PFSK-1 (cell line): ENCODE measurements around the gene MED12.

ENCODE experiments used
- FOXP2 ChIP-seq: optimal IDR thresholded peaks from 2 replicates; pipeline ENCODE3; 2011; ENCODE audit warnings: borderline replicate concordance, control low read depth, inconsistent platforms; ENCODE audit not compliant: insufficient read depth; ENCODE audit errors: extremely low read length, extremely low read depth
- POLR2AphosphoS5 ChIP-seq: IDR thresholded peaks from 2 replicates; pipeline ENCODE4 v1.6.1; 2012; ENCODE audit warnings: low read depth, mild to moderate bottlenecking, control low read depth, low read length, moderate library complexity
- REST ChIP-seq, 2 experiments: IDR thresholded peaks; 2 replicates each; pipeline versions ENCODE4 v1.6.1 to v1.8.0; 2011 to 2012; ENCODE audit warnings: low read depth in 2 of 2, low read length in 2 of 2, control low read depth in 1 of 2, inconsistent platforms in 1 of 2, mild to moderate bottlenecking in 1 of 2, moderate library complexity in 1 of 2; ENCODE audit not compliant: insufficient read depth in 1 of 2
- SIN3A ChIP-seq: IDR thresholded peaks from 2 replicates; pipeline ENCODE4 v1.6.1; 2012; ENCODE audit warnings: mild to moderate bottlenecking, low read length, moderate library complexity, borderline replicate concordance; ENCODE audit not compliant: insufficient read depth
- TAF1 ChIP-seq: IDR thresholded peaks from 2 replicates; pipeline ENCODE4 v1.6.1; 2012; ENCODE audit warnings: low read length, control low read depth, borderline replicate concordance; ENCODE audit not compliant: insufficient read depth

MED12 gene

GRCh38 chrX:71154196-71154595, 35.8 kb downstream of the MED12 start:
- no peak for TF ChIP-seq FOXP2
- no peak for TF ChIP-seq POLR2AphosphoS5
- no peak for TF ChIP-seq TAF1
- no peak for TF ChIP-seq SIN3A
- no peak for TF ChIP-seq REST (IDR thresholded peaks at IDR 0.05; ENCODE audit: insufficient read depth in 1 of 2, low read depth in 2 of 2, low read length in 2 of 2)

GRCh38 chrX:71154641-71155040, 36.2 kb downstream of the MED12 start:
- TF ChIP-seq REST (IDR thresholded peaks at IDR 0.05; ENCODE audit: insufficient read depth in 1 of 2, low read depth in 2 of 2, low read length in 2 of 2) (no peak), POLR2AphosphoS5 (no peak), TAF1 (no peak), SIN3A (no peak), FOXP2 (no peak)

GRCh38 chrX:71158603-71159002, 40.2 kb downstream of the MED12 start:
- TF ChIP-seq TAF1, result no peak
- TF ChIP-seq REST (IDR thresholded peaks at IDR 0.05; ENCODE audit: insufficient read depth in 1 of 2, low read depth in 2 of 2, low read length in 2 of 2), result no peak
- TF ChIP-seq POLR2AphosphoS5, result no peak

- TF ChIP-seq TAF1 (no peak), SIN3A (no peak), REST (IDR thresholded peaks at IDR 0.05; ENCODE audit: insufficient read depth in 1 of 2, low read depth in 2 of 2, low read length in 2 of 2) (no peak), FOXP2 (no peak), POLR2AphosphoS5 (no peak)
Measured at GRCh38 chrX:71159335-71159734, 40.9 kb downstream of the MED12 start.

- no peak for TF ChIP-seq REST (IDR thresholded peaks at IDR 0.05; ENCODE audit: insufficient read depth in 1 of 2, low read depth in 2 of 2, low read length in 2 of 2)
- TF ChIP-seq POLR2AphosphoS5, result no peak
- no peak for TF ChIP-seq TAF1
- TF ChIP-seq SIN3A, result no peak
- no peak for TF ChIP-seq FOXP2
Measured at GRCh38 chrX:71160475-71160874, 42.1 kb downstream of the MED12 start.
